GM18867 (cell line): ENCODE data around the gene MPZL1.
"Not testable (repeated sequence)": the region's sequence is repeated elsewhere in the genome, so short reads cannot be mapped to it uniquely, and the experiment has no call there.

ENCODE experiments used
- ATAC-seq: cut with Tn5 transposase; IDR thresholded peaks from one replicate; pipeline ENCODE4 v1.9.1; 2021; ENCODE audit warnings: mild to moderate bottlenecking, moderate library complexity; ENCODE audit not compliant: unreplicated experiment

The MPZL1 gene

DNA sequence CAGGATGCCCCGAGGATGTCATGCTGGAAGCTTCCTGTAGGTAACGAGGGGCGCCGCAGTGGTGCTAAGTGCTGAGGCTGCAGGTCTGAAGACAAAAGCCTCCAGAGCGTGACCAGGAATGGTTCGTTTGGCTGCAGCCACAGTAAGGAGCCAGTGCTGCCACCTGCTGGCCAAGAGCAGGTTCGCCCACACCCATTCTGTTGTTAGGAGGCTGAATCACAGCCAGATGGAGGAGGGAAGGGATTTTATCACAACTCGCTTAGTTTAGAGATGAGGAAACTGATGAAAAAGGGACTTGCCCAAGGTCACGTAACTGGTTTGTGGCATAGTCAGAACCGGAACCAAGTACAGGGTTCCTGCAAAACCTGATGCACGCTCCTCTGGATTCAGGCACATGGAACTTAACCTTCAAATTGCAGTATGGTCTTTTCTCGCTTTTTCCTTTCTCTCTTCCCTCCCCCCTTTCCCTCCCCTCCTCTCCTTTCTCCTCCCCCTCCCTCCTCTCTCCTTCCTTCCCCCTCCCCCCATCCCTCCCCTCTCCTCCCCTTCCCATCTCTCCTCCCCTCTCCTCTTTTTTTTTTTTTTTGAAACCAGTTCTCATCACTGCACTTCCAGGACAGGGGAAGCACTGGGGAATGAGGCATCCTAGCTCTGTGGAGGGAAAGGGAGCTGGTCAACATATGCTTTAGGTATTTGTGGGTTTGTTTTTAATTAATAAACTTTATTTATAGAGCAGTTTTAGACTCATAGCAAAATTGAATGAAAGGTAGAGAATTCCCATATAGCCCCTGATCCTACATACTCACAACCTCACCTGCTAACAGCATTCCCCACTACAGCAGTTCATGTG is 81.8 kb downstream of the MPZL1 start:
- peak; percentile 96 for ATAC-seq

DNA sequence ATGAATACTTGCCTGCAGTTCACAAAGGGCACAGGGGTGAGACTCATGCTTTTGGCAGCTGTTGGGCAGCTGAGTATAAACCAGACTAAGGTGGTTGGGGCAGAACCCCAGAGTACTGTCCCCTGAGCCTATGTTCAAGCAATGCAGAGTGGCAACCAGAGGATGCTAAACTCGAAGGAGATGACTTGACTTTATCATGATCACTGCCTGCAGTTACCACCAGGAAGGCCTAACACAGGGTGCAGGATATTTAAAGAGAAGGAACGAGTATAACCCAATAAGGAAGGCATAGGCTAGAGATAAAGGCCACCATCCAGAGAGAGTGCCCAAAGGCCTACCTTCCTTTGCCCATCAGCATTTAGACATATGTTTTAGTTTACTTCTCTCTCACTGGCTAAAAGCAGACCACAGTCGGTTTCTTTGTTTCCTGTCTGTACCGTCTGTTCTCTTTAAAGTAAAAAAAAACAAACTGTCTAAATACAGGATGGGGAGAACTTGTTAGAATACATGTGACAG is 83.3 kb downstream of the MPZL1 start:
- no peak for ATAC-seq

DNA sequence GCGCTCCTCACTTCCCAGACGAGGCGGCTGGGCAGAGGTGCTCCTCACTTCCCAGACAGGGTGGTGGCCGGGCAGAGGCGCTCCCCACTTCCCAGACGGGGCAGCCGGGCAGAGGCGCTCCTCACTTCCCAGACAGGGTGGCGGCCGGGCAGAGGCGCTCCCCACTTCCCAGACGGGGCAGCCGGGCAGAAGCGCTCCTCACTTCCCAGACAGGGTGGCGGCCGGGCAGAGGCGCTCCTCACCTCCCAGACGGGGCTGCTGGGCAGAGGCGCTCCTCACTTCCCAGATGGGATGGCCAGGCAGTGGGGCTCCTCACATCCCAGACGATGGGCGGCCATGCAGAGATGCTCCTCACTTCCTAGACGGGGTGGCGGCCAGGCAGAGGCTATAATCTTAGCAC is 84.5 kb downstream of the MPZL1 start:
- ATAC-seq, result not testable (repeated sequence)

DNA sequence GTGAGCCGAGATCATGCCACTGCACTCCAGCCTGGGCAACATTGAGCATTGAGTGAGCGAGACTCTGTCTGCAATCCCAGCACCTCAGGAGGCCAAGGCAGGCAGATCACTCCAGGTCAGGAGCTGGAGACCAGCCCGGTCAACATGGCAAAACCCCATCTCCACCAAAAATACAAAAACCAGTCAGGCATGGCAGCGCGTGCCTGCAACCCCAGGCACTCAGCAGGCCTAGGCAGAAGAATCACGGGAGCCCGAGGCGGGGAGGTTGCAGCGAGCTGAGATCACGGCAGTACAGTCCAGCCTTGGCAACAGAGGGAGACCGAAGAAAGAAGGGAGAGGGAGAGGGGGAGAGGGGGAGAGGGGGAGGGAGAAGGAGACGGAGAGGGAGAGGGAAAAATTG is 84.9 kb downstream of the MPZL1 start:
- ATAC-seq, result not testable (repeated sequence)

DNA sequence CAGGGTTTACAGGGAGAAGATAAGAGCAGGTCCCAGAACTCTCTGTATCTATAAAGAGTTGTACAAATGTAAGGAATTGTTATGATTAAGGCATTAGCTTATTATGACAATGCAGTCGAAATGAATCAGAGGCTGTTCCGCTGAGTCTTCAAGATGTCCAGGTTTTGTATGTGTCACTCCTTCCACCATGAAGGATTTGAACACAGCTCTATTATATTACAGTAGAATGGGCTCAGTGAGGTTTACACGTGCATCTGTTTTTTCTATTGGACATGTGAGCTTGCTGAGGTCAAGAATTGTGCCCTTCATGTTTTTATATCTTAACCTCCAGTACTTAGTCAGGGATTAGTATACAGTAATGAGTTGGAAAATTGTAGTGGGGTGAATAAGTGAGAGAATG is 86.3 kb downstream of the MPZL1 start:
- ATAC-seq, result no peak

DNA sequence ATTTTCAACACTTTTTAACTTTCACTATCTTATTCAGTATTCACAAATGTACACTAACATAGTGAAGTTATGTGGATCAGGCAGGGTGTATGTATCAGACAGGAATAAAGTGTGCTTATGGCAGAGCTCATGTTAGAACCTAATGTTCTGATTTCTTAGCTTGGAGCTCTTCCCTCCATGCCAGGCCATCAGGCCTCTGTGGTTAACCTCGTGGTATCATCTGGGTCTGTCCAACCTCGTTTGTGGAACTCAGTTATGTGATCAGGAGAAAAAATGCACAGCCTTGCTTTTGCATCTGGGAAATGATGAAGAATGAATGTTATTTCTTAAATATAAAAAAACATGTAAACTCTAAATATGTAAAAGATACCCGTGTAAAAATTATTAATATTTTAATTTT is 86.9 kb downstream of the MPZL1 start:
- no peak for ATAC-seq

DNA sequence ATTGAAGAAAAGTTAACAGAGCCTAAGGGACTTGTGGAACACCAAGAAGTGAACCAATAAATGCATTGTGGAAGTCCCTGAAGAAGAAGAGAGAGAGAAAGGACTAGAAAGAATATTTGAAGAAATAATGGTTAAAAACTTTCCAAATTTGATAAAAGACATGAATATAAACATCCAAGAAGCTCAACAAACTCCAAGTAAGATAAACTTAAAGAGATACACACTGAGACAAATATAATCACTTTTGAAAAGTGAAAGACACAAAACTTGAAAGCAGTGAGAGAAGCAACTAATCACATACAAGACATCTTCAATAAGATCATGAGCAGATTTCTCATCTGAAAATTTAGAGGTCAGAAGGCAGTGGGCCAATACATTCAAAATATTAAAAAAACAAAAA is 91.2 kb downstream of the MPZL1 start:
- ATAC-seq, result no peak

DNA sequence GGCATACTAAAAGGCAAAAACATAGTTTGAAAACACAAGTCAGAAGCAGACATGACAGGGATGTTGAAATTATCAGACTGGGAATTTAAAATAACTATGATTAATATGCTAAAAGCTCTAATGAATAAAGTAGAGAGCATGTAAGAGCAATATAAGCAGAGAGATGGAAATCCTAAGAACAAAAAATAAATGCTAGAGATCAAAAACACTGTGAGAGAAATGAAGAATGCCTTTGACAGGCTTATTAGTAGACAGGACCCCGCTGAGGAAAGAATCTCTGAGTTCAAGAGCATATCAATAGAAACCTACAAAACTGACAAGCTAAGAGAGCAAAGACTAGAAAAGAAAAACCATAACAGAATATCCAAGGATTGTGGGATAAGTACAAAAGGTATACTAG is 93.9 kb downstream of the MPZL1 start:
- ATAC-seq, result no peak

DNA sequence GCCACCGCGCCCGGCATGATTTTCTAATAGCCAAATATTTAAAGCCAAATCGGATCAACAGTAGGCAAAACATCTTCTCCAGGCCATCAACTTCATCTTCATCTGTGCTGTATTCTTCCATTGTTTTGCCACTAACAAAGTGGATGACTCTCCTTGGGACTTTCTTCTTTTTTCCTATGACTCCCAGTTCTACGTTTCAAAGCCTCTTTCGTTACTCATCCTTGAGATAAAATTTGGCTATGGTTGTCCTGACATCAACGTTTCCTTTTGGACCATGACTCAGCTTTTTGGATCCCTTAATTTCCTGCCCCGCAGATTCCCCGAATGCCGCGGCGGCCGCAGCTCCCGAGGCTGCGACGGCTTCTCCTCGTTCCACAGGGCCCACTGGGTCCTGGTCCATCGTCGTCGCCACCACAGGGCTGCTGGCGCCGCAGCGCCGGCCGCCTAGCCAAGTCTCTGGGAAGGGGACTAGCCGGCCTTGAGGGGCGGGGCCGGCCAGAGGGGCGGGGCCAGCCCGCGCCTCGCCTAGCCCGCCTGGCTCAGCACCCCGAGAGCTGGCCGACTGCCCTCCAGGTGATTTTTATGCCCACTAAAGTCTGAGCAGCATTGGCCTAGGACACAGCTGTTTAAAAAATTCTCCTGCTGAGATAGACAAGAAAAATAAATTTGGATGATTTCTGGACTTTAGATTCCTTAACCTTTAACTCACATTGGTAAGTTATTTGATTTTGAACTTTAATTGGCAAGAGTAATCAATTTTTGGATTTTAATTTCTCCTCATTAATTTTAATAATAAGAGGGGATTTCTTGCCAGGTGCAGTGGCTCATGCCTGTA is 98.3 kb downstream of the MPZL1 start:
- peak; percentile 47 for ATAC-seq

DNA sequence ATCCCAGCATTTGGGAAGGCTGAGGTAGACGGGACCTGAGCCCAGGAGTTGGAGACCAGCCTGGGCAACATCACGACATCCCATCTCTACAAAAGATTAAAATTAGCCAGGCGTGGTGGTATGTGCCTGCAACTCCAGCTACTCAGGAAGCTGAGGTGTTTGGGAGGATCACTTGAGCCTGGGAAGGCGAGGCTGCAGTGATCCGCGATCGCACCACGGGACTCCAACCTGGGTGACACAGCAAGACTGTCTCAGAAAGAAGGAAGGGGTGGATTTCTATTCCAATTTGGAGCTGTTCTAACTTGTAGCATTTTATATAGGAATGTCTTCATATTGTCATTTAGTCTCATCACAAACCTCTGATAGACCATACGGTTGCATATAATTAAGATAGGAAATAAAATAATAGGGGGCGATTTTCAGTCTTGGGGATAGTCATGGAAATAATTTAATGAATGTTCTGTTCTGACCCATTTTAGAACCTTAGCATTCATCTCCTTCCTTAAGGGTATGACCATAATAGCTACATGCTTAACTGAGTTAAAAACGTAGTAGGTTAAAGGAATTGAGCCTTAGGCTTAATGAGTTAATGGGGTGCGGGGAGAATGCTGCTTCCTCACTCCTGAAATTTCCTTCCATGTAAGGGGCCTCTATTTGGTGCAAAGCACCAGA is 99.0 kb downstream of the MPZL1 start:
- ATAC-seq, result no peak

DNA sequence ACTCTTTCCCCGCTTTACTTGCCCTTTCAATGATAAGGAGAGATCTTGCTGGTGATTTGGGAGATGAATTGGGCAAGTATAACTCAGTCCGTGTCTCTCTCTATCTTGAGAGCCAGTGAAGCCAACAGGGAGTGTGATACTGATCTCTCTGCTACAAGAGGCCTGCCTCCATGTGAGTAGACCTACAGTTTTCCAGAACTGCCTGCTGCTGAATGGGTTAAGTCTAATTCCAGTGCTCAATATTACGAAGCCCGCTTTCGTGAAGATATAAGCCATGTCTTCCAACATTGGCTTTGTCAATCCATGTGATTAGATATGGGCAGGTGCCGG is 99.5 kb downstream of the MPZL1 start:
- ATAC-seq, result no peak

DNA sequence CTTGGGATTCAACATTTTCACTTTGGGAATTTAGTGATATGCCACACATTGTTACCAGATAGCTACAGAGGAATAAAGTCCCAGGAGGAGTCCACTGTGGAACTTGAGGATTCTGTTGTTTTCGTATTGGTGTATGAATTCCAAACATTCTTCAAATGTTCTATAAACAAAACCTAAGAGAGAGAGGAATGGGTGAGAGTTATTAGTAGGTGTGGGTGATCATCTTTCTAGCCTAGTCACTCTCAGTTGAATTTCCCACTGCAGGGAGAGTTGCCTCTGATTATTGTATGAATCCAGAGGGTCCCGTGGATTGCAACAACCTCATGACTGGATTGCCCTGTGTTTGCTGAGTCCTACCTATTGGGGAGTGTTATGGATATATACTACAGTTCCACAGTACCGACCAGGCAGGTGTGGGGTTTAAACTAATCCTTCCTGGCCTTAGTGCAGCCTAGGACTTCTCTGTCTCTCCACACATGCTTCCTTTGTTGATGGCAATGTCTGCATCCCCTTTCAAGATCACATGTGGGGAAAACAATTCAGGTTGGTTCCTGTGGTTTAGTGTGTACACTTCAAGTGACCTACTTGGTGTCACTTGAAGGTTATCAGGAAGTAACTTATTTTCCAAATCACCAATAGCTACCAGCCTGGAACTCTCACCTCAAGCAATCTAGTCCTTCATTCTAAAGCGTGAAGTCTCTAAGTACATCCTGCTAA is 100.3 kb downstream of the MPZL1 start:
- ATAC-seq, result no peak

DNA sequence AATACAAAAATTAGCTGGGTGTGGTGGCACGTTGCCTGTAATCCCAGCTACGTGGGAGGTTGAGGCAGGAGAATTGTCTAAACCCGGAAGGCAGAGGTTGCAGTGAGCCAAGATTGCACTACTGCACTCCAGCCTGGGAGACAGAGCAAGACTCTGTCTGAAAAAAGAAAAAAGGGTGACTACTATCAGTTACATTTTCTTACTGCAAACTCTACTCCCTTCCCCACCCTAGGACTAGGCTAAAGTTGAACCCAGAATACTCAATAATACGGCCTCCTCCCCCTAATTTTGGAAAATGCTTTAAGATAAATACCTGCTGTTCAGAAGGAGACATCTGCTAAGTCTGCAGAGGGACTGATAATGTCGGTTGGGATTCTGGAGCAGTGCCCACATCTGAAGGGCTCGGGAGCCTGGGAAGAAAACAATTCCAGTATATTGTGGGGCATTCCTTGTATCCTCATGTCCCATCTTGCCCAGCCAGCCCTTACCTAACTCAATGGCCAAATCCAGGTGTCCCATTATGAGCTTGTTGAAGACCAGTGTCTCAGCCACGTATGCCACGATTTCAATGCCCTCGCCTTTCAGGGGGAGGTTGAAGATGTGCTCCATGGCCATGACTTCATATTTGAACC is 102.5 kb downstream of the MPZL1 start:
- ATAC-seq, result no peak

DNA sequence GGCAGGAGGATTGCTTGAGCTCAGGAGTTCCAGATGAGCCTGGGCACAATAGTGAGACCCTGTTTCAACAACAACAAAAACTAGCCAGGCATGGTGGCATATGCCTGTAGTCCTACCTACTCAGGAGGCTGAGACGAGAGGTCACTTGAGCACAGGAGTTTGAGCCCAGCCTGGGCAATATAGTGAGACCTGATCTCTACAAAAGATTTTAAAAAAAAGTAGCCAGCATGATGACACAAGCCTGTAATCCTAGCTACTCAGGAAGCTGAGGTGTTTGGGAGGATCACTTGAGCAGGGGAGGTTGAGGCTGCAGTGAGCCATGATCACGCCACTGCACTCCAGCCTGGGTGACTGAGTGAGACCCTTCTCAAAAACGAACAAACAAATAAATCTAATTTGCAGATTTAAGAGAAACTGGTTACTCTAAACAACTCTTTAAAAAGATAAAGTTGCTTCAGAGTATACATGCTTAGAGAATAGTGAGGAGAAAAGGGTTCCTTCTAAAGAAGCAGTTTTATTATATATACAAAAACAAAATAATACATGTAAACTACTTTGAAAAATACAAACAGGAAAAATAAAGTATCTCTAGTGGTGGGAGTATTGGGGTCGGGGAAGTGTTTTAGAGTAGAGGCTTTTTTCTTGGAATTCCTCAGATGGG is 103.8 kb downstream of the MPZL1 start:
- ATAC-seq, result no peak

DNA sequence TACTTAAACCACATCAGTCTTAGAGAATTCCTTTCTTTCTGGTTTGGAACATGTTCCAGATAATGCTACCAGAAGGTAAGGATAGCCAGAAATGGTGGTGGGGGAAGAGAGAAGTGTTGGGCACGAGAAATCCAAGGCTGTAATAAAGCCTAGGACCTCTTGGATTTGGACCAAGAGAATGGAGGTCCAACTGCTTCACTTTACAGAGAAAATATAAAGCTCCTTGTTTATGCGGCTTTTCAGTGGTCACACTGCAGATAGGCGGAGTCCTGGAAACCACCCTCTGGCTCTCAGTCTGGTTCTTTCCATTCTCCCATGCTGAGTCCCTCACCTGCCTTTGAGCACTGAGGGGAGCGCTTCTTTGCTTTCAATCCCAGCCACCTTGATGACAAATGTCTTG is 104.3 kb downstream of the MPZL1 start:
- no peak for ATAC-seq

DNA sequence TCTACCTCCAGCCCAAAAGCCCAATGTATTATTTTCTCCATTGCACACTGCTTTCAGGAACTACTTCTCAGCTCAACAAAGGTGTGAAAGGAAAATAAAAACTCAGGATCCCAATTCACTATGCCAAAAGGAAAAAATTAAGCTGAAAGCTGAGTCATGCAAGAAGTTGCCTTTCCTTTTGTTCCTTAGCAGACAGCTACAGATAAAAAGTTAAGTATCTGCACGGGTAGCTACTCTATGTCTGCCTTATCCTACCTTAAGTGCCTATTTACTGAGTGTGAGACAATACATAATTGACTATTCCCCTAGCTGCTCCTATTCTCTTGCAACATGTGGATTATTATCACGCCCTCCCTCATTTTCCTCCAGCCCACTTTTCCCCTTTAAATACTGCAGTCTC is 108.1 kb downstream of the MPZL1 start:
- ATAC-seq, result no peak

DNA sequence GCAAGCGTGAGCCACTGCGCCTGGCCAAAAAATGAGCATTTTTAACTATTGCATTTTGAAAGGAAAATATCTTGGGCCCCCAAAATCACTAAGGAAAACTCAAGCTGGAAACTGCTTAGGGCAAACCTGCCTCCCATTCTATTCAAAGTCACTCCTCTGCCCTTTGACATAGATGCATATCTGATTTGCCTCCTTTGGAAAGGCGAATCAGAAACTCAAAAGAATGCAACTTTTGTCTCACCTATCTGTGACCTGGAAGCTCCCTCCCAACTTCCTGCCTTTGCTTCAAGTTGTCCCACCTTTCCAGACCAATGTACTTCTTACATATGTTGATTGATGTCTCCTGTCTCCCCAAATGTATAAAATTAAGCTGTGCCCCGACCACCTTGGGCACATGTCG is 108.9 kb downstream of the MPZL1 start:
- ATAC-seq, result not testable (repeated sequence)

DNA sequence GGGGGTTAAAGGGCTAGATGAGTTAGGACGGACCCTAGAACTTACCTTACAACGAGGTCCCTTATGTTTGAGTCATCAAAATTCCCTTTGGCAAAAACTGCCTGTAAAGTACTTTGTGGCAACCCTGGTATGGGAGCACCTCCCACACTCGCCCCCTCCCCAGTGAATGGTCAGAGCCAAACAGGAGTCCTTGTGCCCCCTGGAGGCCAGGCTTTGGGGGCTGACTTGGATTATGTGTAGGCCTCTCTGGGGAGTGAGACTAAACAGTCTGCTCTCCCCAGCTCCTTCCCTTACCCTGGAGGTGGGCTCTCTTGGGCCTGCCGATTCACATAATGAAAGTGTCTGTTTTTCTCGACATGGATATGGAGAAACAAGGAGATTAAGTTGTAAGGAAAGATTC is 110.9 kb downstream of the MPZL1 start:
- no peak for ATAC-seq

DNA sequence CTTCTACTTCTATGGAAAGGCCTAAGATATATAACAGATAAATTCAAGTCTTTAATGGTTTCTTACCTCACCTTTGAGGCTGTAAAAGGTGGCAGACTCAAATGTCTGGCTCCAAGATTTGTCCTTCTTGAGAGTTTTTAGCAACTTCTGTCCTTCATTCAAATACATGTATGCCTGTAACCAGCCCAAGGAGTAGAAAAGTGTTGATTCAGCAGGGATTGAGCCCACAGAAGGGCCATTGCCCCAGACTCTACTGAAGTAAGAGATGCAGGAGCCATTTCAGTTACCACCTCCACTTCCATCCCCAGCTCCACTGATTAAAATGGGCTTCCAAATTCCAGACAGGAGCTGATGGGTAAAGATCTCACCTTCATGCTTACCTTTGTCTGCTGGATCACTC is 112.1 kb downstream of the MPZL1 start:
- ATAC-seq, result no peak

DNA sequence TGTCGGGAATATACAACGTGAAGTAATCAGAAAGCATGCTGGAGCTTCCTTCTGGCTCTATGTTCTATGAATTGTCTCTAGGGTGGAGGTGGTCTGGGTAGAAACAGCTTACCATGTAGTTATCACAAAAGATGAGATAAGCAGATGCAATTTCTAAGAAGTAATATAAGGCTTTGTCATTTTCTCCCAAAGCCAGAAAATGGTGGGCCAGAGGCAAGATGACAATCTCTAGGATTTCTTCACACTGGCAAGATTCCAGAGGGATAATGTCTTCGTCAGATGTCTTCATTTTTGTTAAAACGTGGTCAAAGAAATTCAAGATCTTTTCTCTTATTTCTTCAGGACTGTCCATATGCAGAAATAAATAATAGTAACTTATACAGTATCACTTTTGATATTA is 114.4 kb downstream of the MPZL1 start:
- no peak for ATAC-seq
